ENCODE measurements around the gene TRIB2. TPM values are rescaled to one million over a fixed set of nuclear protein-coding genes. Genes with fewer than 3 reads are reported as not detected.

The TRIB2 gene
- total and polyA plus RNA-seq, 12 donors, result 26.7 to 57.2 (median 36.5) TPM

- DNase-seq, result no peak
- Histone ChIP-seq H3K9me3 (peaks cover 0 to 14% (median 0%) of the 10 kb centered on the region in 11 donors), H3K36me3 (no peaks in the 10 kb centered on the region), H3K27ac (no peak overlapping the region), H3K4me3 (no peak overlapping the region), H3K4me1 (peaks cover 0 to 8% (median 6%) of the 10 kb centered on the region in 9 donors), H3K27me3 (no peaks in the 10 kb centered on the region)
- 96 to 99% methylated on average over 2 of the region's 2 CpGs for WGBS, 2 donors
- no peak for ATAC-seq
- intact Hi-C loops (cut with DNase I), result no loop called here
- TF ChIP-seq CTCF (IDR thresholded peaks at IDR 0.05), result no peak
Measured at GRCh38 chr2:12697617-12698016, 19.1 kb upstream of the TRIB2 start.

GRCh38 chr2:12700989-12701388 is 15.7 kb upstream of the TRIB2 start:
- Histone ChIP-seq H3K27me3 (no peaks in the 10 kb centered on the region), H3K27ac (no peak overlapping the region), H3K9me3 (peaks cover 0 to 6% (median 0%) of the 10 kb centered on the region in 11 donors), H3K4me1 (peaks cover 0 to 15% (median 8%) of the 10 kb centered on the region in 9 donors), H3K4me3 (no peak overlapping the region), H3K36me3 (no peaks in the 10 kb centered on the region)
- ATAC-seq, result no peak
- 90 to 95% methylated on average over 1 of the region's 1 CpG for WGBS, 2 donors
- no peak for DNase-seq
- no peak for TF ChIP-seq CTCF (IDR thresholded peaks at IDR 0.05)
- intact Hi-C loops (cut with DNase I), result no loop called here

DNA sequence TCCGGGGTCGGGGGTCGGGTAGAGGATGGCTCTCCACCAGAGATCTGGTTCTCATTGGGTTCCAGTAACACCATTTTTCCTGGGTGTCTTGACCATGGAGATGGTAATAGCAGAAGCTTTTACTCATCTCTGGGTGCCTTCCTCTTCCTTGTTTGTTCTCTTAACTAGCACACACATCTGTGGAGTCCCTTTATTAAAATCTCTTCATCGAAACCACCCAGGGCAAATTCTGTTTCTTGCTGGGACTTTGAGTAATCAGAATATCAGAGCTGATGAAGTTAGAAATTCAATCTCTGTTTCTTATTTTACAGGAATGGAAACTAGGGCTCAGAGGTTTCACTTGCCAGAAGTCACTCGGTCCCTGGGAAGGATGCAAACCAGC is 15.0 kb upstream of the TRIB2 start:
- Histone ChIP-seq H3K4me3 (no peak overlapping the region), H3K27me3 (no peaks in the 10 kb centered on the region), H3K4me1 (peaks cover 0 to 15% (median 8%) of the 10 kb centered on the region in 9 donors), H3K9me3 (peaks cover 0 to 6% (median 0%) of the 10 kb centered on the region in 11 donors), H3K36me3 (no peaks in the 10 kb centered on the region), H3K27ac (peak overlapping the region in 1 of 10 donors; percentile 16)
- DNase-seq (no peak), ATAC-seq (no peak)
- intact Hi-C loops (cut with DNase I), result no loop called here
- WGBS, 2 donors, result 94 to 96% methylated on average over 5 of the region's 5 CpGs
- TF ChIP-seq CTCF (IDR thresholded peaks at IDR 0.05), result no peak

DNA sequence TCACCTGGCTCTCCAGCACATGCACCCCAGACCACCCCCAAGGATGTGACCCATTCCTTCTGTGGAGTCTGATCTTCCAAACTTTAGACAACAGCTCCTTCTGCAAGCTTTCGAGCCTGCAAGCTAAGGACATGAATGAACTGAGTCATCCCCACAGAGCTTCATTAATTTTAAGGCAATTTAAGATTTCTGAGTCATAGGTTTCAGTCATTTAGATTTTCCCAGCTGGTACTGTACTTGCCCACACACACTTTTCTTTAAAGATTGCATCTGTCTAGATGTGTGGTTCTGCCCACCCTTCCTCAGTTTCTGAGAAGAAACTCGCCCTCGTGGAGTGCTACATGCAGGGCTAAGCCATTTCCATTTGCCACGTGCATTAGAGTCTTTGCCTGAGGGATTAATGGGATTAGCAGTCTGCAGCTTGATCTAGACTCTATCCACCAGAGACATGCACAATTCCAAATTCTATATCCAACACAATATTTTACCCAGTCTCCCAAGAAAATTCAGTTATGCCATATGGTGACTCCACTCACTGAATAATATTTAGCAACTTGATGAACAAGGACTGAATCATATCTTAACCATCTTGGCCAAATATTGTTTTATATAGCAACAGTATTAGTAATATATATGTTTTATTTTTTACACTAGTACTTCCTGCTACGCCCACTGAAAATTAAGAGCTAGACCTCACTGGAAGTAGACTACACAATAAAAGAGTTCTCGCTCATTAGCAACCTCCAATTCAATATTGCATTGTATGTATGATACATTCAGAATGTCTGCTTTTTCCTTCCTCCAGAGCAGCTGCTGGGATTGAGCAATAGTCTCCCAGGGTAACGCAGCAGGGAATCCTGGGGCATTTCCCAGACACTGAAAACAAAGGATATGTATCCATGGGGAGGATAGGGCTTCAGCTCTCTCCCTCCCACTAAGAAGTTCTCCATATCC is 14.3 kb upstream of the TRIB2 start:
- Histone ChIP-seq H3K27me3 (no peaks in the 10 kb centered on the region), H3K36me3 (no peaks in the 10 kb centered on the region), H3K4me3 (no peak overlapping the region), H3K4me1 (peaks cover 0 to 15% (median 8%) of the 10 kb centered on the region in 9 donors), H3K9me3 (peaks cover 0 to 6% (median 0%) of the 10 kb centered on the region in 11 donors), H3K27ac (peak overlapping the region in 2 of 10 donors; percentile 4 to 63)
- ATAC-seq, result peak in 7 of 8 donors; percentile 71 to 95 (median 85)
- intact Hi-C loops (cut with DNase I), result no loop called here
- DNase-seq, result peak in 1 of 2 donors; percentile 34
- TF ChIP-seq CTCF (IDR thresholded peaks at IDR 0.05), result no peak
- 70 to 72% methylated on average over 7 of the region's 7 CpGs for whole genome bisulfite sequencing, 2 donors
